T-helper 2 cell (primary cell): ENCODE measurements around the gene SLC37A3.

ENCODE experiments used
- DNase-seq, 5 experiments: peaks; one replicate each; pipeline versions ENCODE4 v3.0.0 to v3.0.0-alpha.2; 2012 to 2022

Gene SLC37A3

GRCh38 chr7:140310337-140311002 lies 87.9 kb downstream of the SLC37A3 start:
- no peak for DNase-seq

GRCh38 chr7:140308060-140308459 lies 90.3 kb downstream of the SLC37A3 start:
- no peak for DNase-seq

- DNase-seq: peak in 2 of 5 experiments; percentile 44 to 86
These were observed 94.0 kb downstream of the SLC37A3 start for GRCh38 chr7:140304191-140304799.

DNA sequence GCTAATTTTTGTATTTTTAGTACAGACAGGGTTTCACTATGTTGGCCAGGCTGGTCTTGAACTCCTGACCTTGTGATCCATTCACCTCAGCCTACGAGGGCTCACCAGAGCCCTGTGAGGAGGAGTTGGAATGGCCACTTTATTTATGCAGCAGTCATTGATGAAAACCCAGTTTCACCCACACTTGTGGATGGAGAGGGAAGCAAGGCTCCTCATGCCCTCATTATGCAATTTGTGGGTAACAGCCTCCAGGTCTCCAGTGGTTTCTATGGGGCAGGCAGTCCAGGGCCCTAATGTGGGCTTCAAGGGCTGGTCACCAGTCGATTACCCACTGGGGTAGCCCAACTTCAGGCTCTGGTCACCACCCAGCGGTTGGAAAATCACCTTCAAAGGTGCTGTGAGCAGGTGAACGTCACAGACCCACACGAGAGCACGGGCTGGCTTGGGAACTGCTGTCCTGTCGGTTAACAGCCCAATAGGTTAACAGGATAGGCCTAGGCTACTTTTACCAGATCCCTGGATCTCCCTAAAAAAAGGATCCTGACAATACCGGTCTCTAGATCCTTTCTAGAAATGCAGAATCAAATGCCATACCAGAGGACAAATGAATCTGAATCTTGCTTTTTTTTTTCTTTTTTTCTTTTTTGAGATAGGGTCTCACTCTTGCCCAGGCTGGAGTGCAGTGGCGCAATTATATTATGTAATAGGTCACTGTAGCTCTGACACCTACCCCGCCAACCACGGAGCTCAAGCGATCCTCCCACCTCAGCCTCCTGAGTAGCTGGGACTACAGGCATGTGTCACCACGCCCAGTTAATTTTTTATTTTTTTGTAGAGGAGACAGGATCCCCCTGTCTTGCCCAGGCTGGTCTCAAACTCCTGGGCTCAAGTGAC lies 97.8 kb downstream of the SLC37A3 start:
- DNase-seq: no peak

GRCh38 chr7:140298213-140298612 lies 100.1 kb downstream of the SLC37A3 start:
- DNase-seq: no peak

- DNase-seq: peak in 1 of 5 experiments; percentile 27
These were observed 101.1 kb downstream of the SLC37A3 start for GRCh38 chr7:140297192-140297591.

DNA sequence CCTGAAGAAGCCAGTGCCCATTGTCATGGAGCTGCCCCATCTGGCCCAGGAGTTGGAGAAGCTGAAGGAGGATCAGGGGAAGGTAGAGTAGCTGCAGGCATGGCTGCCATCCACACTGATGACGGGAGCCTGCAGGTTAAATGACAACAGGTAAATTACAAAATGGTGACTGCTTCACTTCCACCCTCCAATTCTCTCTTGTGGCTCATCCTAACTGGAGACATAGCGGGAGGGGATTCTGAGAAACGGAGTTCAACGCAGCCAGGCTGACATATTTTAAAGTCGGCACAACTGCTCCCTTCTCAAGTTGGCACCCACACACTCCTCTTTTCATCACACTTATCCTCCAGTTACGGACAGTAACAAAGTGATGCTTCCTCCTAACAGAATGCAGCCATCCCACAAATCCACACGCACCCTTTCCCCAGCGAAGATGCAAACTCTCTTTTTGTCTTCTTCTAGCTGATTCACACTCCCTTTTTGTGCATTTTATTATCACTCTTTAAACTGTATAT lies 103.0 kb downstream of the SLC37A3 start:
- DNase-seq: no peak

DNA sequence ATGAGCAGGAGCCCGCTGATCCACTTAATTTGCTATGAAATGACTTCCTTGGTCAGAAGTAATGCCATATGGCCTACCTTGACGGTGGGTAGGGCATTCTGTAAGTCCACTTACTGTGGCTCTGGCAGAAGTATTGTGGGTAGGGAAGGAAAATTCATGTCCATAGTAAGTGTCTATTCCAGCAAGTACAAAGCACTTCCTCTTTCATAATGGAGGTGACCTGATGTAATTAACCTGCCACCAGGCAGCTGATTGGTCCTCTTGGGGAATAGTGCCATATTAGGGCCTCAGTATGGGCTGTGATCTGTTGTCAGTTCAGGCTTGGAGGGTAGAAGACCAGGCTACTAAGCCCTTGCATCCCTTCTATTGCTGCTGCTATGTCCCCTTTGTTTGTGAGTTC lies 103.9 kb downstream of the SLC37A3 start:
- no peak for DNase-seq

GRCh38 chr7:140292438-140292837 lies 105.9 kb downstream of the SLC37A3 start:
- no peak for DNase-seq

GRCh38 chr7:140289804-140290203 lies 108.5 kb downstream of the SLC37A3 start:
- no peak for DNase-seq

- no peak for DNase-seq
These were observed 110.3 kb downstream of the SLC37A3 start for GRCh38 chr7:140287988-140288387.

- no peak for DNase-seq
These were observed 112.4 kb downstream of the SLC37A3 start for GRCh38 chr7:140285938-140286337.

GRCh38 chr7:140284062-140284461 lies 114.3 kb downstream of the SLC37A3 start:
- DNase-seq: no peak
